GDM1 (cell line): ENCODE results near the gene SH3TC1.

ENCODE experiments used
- DNase-seq: peaks from one replicate; lab custom pipeline; 2025; lab: John Stamatoyannopoulos, UW

Gene SH3TC1

GRCh38 chr4:8289956-8290700, 91.0 kb downstream of the SH3TC1 start:
- no peak for DNase-seq

GRCh38 chr4:8290701-8290970, 91.5 kb downstream of the SH3TC1 start:
- DNase-seq: no peak
